DOHH2 (cell line): ENCODE data around the gene E2F3.

Experiments
- CTCF ChIP-seq: fragments of 200-600 bp; sonication (generic); IDR thresholded peaks from one replicate; pipeline ENCODE4 v1.5.1; 2014; ENCODE audit warnings: antibody characterized with exemption, mild to moderate bottlenecking, low read depth, low read length; ENCODE audit not compliant: poor library complexity, severe bottlenecking
- EZH2phosphoT487 ChIP-seq: fragments of 200-600 bp; sonication (generic); IDR thresholded peaks from 2 replicates; pipeline ENCODE4 v1.6.1; 2017; ENCODE audit warnings: borderline replicate concordance, mild to moderate bottlenecking, antibody characterized with exemption, low read length, moderate library complexity, mixed read lengths

- TF ChIP-seq CTCF (no peak), EZH2phosphoT487 (no peak)
These were observed 36.2 kb upstream of the E2F3 start for GRCh38 chr6:20365456-20365855.
